Measurements from ENCODE around the gene CLN5. TPM values are rescaled to one million over a fixed set of nuclear protein-coding genes. Genes with fewer than 3 reads are reported as not detected.

Gene CLN5
- total and polyA plus RNA-seq, 2 of the 13 experiments (the other 11 are each of a cell fraction or from before 2014, with no cell fraction given) = 10.1 to 13.7 TPM

DNA sequence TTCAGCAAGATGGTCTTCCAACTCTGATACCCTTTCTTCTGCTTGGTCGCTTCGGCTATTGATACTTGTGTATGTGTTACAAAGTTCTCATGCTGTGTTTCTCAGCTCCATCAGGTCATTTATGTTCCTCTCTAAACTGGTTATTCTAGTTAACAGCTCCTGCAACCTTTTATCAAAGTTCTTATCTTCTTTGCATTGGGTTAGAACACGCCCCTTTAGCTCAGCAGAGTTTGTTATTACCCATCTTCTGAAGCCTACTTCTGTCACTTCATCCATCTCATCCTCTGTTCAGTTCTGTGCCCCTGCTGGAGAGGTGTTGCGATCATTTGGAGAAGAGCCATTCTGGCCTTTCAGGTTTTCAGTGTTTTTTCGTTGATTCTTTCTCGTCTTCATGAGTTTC, 24.9 kb upstream of the CLN5 start:
- DNase-seq (ENCODE audit: low spot score) (no peak), FAIRE-seq (no peak), ATAC-seq (no peak)
- H3K4me3 ChIP-seq (replicated peaks in 1 of 3; ENCODE audit: insufficient read depth in 1 of 3, low read depth in 2 of 3, low read length in 3 of 3) = no peak overlapping the region
- no TSS peak for BruUV-seq (replicated peaks)
- TF ChIP-seq IKZF5 (CRISPR knock-in tag; IDR thresholded peaks at IDR 0.05) = no peak
- TF ChIP-seq SOX13 (IDR thresholded peaks at IDR 0.05) = no peak
- no peak for TF ChIP-seq SOX13 (CRISPR knock-in tag; conservative IDR thresholded peaks at IDR 0.05 in 1 of 2, IDR thresholded peaks at IDR 0.05 in 1 of 2)
- no peak for TF ChIP-seq YEATS2 (CRISPR knock-in tag; IDR thresholded peaks at IDR 0.05; ENCODE audit: borderline replicate concordance)
- TF ChIP-seq IKZF4 (CRISPR knock-in tag; IDR thresholded peaks at IDR 0.05; ENCODE audit: borderline replicate concordance, low read depth, not compliant biosample characterization) = no peak
- no peak for TF ChIP-seq KIAA2018 (CRISPR knock-in tag; IDR thresholded peaks at IDR 0.05; ENCODE audit: borderline replicate concordance)
- H3K4me2 ChIP-seq (ENCODE audit: low read depth, low read length) = no peak overlapping the region
- 14% methylated on average over 6 of the region's 6 CpGs for WGBS (ENCODE audit: low lambda C conversion rate)
- in situ Hi-C loops (cut with HindIII; ENCODE audit: extremely low pct_ligation_motif_present, low pct_unique_long_range_greater_than_20kb) = no loop called here
- 0 out of 5 replicates have a peak, but pooled peaks cover 0 to 6% of the 10 kb centered on the region in 2 experiments for H3K27me3 ChIP-seq (ENCODE audit: control insufficient read depth in 1 of 2, insufficient read depth in 2 of 2, low read length in 2 of 2)
- H2AFZ ChIP-seq (ENCODE audit: low read length) = no peak overlapping the region
- no peaks in the 10 kb centered on the region for H3K36me3 ChIP-seq (replicated peaks in 1 of 2; ENCODE audit: control insufficient read depth in 1 of 2, insufficient read depth in 2 of 2, low read length in 2 of 2)
- intact Hi-C loops (cut with micrococcal nuclease; ENCODE audit: unreplicated experiment) = no loop called here
- H3K27ac ChIP-seq (ENCODE audit: extremely low read length, insufficient read depth, low read length) = no peak overlapping the region
- no peaks in the 10 kb centered on the region for H3K79me2 ChIP-seq (ENCODE audit: insufficient read depth, low read length)
- CTCF ChIA-PET (ENCODE audit: low intra/inter-chr PET ratio, low total read pairs) = no interaction called here
- no peaks in the 10 kb centered on the region for H3K4me1 ChIP-seq (ENCODE audit: insufficient read depth, low read length)
- no peaks in the 10 kb centered on the region for H4K20me1 ChIP-seq (ENCODE audit: insufficient read depth, low read length)
- no peak overlapping the region for H3K9ac ChIP-seq (ENCODE audit: insufficient read depth, low read depth, low read length)
- POLR2A ChIA-PET = no interaction called here
- H3K9me3 ChIP-seq (ENCODE audit: low read length) = no peaks in the 10 kb centered on the region

Measured in HepG2 (cell line).